ENCODE measurements around the gene TMEM147.

The TMEM147 gene, protein sequence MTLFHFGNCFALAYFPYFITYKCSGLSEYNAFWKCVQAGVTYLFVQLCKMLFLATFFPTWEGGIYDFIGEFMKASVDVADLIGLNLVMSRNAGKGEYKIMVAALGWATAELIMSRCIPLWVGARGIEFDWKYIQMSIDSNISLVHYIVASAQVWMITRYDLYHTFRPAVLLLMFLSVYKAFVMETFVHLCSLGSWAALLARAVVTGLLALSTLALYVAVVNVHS

DNA sequence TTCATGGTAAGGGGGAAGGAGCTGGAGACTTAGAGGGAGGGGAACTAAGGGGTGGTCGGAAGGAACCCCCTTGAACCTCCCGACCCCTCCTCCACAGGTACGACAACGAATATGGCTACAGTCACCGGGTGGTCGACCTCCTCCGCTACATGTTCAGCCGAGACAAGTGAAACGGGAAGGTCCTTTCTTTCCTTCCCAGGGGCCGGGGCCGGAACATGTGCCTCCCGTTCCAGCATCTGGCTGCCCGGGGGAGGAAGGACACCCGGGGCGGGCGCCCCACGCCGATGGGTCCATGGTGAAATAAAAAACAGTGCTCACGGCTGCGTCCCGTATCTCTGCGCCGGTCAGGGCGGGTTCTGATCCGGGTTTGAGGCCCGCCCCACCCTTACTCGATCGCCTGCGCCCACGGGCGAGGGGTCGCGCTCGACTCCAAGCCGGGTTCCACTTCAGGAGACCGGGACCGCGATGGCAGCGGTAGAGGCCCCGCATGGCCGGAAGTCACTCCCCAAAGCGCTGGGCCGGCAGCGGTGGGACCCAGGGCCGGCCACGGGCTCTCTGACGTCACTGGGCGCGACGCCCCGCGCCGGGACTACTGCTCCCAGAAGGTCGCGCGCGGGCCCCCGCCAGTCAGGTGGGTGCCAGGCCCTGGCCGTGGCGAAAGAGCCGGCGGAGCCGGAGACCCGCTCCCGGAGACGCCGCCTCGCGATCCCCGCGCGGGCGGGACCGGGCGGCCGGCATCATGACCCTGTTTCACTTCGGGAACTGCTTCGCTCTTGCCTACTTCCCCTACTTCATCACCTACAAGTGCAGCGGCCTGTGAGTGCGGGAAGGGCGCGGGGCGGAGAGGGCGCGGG lies at the start of gene TMEM147:
TSS of gene TMEM147 (plus strand) at position 626 of the 854 bp plus-strand sequence. CDS start at position 740, 114 bp downstream.
- DNase-seq, result peak; percentile 73 to 76

DNA sequence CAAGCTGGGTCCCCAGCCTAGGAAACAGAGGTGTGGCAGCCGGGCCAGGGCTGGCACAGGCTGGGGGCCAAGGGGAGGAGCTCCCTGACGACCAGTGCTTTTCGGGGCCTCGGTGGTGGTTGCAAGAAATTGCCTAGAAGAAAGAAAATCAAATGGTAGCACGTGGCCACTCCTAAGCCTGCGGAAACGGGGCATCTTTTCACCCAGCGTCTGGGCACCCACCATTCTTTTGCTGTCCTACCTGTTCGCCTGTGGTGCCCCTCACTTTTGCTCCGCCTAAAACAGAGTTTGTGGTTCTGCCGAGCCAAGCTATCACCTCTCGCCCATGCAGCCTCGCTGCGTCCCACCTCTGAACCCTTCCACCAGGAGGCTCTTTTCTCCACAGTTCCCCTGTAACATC lies 48.0 kb upstream of the TMEM147 start:
- no peak for DNase-seq

DNA sequence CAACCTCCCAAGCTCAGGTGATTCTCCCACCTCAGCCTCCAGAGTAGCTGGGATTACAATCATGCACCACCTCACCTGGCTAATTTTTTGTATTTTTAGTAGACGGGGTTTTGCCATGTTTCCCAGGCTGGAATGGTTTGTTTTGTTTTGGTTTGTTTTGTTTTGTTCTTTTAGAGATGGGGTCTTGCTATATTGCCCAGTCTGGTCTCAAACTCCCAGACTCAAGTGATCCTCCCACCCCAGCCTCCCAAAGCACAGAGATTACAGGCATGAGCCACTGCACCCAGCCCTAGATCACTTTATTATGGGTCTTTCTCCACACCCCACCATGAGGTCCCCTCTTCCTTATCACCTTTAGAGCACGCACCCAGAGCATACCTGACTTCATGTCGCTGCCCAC lies 47.2 kb upstream of the TMEM147 start:
- no peak for DNase-seq

DNA sequence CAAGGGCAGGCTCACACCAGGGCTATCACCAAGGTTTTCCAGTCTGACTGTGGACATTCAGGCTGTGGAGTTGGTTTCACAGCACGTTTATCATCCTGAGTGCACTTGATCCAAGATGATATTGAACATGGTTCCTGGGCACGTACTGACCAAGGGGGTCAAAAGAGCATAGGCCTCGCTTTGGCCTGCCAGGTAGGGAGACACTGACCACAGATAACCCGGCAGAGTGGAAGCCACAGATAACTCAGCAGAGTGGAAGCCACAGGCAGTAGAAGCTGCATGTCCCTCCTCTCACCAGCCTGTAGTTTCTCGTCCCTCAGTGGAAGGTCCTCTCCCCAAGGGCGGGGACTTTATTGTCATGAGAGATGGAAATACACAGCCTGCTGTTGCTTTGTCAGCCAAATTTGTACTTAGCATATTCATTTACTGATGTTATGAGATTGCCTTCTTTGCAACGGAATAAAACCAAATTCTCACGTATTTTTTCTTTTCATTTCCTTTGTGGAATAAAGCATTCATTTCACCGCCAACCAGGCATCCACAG lies 46.4 kb upstream of the TMEM147 start:
- no peak for DNase-seq

DNA sequence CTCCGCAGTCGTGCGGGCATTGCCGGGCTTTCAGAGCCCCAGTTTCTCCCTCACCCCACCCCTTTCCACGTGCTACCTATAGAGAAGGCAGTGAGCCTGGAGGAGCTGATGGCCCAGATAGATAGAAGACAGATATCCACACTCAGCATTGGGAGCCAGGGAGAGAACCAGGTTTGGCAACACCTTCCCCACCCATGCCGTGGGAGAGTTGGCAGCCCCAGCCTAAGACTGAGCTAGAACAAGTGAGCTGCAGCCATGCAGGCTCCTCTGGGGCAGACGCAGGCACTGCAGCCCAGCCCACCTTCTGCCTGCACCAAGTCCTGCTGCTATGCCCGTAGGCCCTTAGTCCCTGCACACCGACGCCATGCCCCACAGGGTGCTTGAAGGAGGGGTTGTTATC lies 44.8 kb upstream of the TMEM147 start:
- no peak for DNase-seq

DNA sequence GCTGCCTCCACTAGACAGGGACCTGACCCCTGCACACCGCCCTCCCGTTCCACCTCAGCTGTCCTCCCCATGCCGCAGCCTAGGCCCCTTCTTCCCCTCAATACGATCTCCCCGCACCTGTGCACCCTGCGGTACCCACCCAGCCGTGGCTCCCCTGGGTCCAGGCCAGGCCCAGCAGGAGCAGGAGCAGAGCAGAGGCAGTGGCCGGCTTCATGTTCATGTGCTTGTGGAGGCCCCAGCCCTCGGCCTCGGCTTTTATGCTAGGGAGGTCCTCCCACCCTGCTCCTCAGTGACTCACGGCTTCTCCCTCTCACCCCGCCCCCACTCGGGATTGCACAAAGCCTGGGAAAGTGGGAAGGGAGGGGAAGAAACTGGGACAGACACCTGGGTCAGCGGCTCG lies 43.7 kb upstream of the TMEM147 start:
- DNase-seq, result no peak

DNA sequence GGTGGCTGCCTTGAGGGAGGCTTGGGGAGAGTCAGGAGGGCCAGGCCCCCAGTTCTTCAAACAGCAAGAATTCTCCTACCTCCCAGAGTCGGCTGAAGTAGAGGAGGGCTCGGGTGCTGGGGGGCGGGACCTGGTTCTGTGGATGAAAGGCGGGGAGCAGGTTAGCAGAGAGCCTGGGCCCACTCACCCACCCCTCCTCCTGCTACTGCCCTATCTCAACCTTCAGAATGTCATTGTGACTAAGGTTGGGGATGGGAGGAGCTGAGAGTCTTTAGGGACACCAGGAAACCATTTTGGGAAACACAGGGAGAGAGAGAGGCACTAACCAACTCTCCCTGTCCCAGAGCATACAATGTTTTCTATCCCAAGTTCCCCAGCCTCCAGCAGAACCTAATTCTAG lies 42.7 kb upstream of the TMEM147 start:
- no peak for DNase-seq

DNA sequence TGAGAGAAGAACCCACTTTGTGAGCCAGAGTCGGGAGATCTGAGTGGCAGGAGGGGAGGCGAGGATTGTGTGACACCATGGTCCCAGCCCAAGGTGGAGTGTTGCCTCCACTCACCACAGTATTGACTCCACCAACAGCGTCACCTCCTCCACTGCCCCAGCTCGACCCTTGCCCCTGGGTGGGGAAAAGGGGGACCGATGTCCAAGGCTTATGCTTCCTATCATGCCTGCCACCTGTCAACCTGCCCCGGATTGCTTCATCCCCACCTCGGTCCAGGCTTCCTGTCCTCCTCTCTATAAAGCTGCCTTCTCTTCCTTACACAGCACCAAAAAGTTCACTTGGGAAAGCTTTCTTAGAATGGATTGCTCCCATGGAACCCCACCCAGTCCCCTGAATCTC lies 39.4 kb upstream of the TMEM147 start:
- DNase-seq, result no peak

DNA sequence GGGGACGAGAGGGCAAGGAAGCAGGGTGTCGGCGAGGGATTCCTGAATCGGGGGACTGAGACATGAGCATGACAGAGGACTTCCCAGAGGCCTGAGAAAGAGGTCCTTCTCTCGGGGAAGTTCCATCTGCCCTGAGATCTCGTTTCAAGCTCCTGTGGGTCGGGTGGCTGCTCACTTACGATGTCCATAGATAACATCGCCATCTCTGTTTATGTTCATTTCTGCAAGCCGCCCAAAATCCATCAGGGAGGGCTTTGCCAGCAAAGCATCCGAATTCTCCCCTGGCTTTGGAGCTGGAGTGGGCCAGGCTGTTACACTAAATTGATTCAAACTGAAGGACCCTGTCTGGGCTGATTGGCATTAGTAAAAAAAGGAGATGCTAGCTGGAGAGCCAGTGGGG lies 37.9 kb upstream of the TMEM147 start:
- no peak for DNase-seq

DNA sequence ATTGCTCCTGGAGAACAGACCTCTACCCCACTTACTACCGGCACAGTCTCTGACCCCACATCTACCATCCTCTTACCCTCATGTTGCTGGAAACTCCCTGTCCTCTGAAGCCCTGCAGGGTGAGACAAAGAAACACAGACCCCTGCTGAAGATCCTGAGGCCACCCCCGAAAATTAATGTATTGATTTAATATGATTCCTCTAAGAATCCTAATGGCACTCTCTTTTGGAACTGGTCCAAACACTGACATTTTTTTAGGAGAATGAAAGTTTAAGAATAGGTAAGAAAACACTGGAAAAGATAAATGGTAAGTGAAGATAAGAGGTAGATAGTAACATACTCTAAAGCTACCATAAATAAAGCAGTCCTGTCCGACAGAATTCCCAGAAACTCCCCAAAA lies 37.3 kb upstream of the TMEM147 start:
- no peak for DNase-seq

DNA sequence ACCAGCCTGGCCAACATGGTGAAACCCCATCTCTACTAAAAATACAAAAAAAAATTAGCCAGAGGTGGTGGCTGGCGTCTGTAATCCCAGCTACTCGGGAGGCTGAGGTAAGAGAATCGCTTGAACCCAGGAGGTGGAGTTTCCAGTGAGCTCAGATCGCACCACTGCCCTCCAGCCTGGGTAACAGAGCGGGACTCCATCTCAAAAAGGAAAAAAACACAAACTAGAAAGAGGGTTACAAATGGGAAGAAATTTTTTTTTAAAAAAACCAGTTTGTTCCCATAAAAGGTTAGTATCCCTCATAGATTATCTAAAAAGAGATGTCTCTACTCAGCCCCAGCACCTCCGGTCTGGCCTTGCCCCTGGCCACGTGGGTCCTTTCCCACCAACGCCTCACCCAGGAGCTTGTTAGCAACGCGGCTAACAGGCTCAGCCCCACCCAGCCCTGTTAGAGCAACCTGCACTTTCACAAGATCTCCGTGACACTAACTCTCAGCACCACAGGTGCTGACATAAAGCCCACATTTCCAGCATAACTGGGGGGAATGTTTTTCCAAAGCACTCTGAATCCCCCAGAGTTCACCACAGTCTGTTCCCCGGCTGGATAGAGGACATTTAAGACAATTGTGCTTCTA lies 36.3 kb upstream of the TMEM147 start:
- no peak for DNase-seq

DNA sequence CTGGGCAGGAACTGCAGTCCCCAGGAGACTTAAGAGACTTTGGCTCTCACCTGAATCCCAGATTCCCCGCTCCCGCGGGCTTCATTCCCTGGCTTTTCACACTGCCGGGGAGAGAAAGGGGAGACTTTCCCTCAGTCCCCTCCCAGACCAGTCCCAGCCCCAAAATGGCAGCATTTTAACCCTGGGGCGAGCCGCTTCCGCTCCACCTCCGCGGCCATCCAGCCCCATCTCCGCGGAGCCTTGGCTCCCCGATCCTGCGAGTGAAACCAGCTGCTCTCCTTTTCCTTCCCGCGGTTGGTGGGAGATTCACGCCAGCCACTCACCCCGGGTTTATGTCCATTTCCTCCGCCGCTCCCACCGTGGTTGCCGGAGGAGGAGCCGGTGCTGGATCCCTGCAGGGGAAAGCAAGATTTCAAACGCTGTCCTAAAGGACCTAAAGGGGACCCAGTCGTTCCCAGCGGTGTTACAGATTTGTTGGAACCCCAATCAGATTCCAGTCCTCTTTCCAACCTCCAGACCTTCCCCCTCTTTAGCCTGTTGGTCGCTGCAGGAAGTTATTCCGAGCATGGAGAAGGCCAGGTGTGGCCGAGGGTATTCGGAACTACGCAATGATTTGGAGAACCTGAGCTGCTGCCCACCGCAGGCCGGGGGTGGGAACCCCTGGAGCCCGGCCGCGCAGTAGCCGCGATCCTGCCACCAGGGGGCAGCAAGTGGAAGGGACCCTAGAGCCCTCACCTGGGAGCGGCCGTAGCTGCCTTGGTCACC lies 35.4 kb upstream of the TMEM147 start:
- peak; percentile 18 to 38 for DNase-seq

DNA sequence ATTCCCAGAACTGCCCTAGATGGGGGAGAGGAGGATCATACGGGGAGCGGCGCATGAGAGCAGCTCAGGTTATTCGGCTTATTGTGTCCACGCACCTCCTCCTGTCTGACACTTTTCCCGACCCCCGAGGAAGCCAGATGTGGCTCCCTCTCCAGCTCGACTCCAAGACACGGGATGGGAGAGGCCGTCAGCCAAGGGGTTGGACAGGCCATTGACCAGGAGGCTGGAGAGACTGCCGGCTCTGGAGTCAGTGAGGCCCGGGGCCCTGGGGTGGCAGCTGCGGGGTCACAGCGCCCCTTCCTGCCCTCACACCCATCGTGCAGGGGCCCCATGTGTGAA lies 34.8 kb upstream of the TMEM147 start:
- DNase-seq, result no peak

DNA sequence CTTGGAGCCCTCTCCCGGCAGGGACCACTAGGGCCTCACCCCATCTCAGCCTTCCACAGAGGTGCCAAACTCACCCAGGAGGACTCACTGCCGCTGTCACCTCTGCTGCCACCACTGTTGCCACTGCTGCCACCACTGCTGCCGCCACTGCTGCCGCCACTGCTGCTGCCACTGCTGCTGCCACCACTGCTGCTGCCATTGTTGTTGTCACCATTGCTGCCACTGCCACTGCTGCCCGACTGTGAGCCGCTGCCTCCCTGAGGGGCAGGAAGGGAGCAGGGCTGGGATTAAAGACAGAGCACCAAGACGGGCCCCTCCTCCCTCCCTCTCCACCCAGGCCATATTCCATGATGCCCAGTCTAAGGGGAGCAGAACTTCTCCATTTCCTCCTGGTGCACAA lies 34.1 kb upstream of the TMEM147 start:
- DNase-seq, result no peak

DNA sequence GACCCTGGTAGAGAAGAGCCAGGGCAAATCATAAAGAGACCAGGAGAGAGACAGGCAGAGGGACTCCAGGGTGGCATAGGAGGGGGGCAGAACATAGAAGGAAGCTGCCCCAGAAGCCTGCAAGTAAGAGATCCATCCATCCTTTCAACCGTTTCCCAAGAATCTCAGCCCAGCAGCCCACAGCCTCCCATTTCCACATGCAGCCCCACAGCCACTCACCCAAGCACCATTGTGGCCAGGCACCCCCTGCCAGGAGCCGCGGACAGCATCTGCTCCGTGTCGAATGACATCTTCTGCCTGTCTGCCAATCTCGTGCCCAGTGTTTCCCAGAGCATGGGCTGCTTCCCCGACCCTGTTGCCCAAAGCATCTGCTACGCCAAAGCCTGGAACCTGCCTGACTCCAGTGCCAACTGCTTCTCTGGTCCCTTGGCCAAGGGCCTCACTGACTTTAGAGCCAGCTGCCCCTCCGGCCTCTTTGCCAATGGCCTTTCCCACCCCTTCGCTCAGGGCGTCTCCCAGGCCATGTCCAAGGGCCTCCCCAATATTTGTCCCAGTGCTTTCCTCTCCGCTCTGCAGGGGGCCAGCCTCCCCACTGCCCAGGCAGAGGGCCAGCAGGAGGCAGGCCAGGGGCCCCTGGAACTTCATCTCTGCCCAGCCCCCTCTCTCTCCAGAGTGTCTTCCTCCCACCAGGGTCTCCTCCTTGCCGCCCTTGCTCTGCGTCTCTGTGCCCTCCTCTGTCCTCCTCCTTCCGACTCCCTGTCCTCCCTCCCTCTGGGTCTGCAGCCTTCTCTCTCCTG lies 32.4 kb upstream of the TMEM147 start:
- no peak for DNase-seq

DNA sequence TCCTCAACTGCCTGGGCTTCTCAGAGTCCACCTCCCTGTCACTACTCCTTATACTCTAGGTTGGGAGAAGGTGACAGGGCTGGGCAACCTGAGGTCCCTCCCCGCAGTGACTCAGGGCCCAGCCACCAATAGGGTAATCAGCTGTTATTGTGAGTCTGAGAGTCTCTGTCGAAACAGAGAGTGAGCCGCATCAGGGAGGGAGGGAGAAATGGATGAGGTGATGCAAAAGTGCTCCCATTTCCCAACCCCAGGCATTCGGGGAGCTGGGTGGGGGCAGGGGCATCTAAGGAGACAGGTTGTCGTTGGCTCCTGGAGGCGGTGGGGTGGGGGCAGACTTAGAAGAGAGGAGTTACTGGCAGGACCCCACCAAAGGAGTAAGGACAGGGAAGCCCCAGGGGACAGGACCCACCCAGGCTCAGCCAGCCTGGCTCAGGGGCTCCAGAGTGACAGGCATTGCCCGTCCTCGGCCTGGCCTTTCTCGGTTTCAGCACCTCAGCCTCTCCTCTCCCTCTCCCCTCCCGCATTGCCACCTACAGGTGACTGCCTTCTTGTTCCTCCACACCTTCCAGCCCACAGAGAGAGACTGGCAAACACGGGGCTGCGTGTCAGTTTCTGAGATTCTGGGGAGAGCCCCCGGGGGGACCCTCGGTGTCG lies 31.7 kb upstream of the TMEM147 start, which contains the start of gene DMKN:
TSS of gene DMKN (minus strand) at position 22 of the 654 bp plus-strand sequence. CDS start 174 bp downstream, outside the sequence.
- no peak for DNase-seq

DNA sequence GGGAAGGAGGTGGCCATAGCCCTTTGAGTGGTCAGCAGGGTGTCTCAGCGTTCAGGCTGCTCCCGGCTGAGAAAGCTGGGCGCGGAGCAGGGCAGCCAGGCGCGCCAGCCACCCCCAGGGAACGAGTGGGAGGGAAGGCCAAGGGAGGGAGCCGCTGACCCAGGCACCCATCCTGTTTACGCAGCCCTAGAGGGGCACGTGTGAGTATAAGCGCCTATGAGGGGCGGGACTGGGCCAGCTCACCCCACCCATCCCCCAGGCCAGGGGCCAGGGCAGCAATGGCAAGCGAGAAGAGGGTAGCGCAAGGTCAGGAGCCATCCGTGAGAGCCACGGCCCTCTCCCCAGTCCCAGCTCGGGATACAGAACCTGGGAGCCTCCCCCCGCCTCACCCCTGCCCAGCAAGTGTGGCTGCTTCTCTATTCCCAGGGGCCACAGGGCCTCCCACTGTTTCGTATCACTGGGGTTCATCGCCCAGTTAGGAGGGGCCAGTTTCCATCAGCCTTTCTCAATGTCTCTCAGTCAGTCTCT lies 31.1 kb upstream of the TMEM147 start:
- DNase-seq, result no peak

DNA sequence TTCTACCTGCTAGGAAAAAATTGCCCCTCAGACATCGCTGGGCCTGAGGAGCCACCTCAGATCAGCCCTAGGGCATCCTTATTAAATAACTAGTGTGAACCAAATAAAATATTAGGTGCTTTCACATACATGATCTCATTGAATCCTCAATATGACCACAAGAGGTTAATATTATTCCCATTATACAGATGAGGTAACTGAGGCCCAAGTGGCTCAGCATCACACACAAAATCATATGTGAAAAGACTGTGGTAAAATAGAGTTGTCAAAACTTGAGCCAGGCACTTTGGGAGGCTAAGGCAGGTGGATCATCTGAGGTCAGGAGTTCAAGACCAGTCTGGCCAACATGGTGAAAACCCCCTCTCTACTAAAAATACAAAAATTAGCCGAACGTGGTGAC lies 29.1 kb upstream of the TMEM147 start:
- no peak for DNase-seq

DNA sequence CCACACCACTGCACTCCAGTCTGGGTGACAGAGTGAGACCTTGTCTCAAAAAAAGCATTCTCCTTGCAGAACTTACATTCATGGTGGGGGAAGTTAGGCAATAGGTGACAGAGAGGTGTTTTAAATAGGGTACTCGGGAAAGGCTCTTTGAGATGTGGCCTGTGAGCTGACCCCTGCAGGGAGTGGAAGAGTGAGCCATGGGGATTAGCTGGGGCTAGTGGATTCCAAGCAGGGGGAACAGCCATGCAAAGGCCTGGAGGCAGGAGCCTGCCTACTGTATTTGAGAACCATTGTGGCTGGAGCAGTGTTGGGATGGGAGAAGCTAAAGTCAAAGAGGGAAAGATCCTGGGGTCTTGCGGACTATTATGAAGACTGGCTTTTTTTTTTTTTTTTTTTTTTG lies 28.1 kb upstream of the TMEM147 start:
- DNase-seq, result no peak

DNA sequence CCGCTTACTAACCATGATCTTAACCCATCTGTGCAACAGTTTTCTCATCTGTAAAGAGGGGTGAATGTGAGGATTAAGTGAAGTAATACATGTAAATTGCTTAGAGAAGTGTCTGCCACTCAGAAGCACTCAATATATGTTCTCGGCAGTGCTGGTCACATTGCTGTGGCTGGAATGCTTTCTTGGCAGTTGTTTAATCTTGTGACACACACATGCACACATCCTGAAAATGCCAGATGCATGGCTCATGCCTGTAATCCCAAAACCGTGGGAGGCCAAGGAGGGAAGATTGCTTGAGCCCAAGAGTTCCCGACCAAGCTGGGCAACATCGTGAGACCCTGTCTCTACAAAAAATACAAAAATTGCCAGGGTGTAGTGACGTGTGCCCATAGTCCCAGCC lies 27.1 kb upstream of the TMEM147 start:
- no peak for DNase-seq

DNA sequence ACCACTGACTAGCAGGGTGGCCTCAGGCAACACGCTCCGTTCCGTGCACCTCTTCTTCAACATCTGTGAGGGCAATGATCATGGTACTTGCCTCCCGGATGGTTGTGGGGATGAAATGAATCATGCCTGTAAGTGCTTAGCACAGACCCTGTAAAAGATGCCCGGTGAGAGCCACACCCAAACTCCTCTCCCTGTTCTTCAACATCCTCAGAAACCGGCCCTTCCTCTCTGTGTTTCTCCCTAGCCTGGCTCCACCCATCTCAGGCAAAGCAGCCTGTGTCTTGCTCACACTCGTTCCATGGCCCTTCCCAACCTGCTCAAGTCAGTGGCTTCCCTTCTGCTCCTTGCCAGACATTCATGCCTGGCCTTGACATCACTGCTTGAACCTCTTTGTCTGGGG lies 26.1 kb upstream of the TMEM147 start:
- DNase-seq, result no peak
